ENCODE data around the gene ZNF556.

ZNF556 gene

GRCh38 chr19:2883686-2884439 lies 16.7 kb downstream of the ZNF556 start:
- Histone ChIP-seq H3K27me3 (ENCODE audit: control insufficient read depth, low read length) (no peaks in the 10 kb centered on the region), H3K9me2 (replicated peaks; ENCODE audit: control insufficient read depth, low read length) (no peaks in the 10 kb centered on the region), H3K9me3 (ENCODE audit: control insufficient read depth, insufficient read depth, low read length) (no peaks in the 10 kb centered on the region)

GRCh38 chr19:2885736-2886135 lies 18.6 kb downstream of the ZNF556 start:
- H3K4me1 ChIP-seq (ENCODE audit: control insufficient read depth, low read length), result peaks cover 18% of the 10 kb centered on the region
- H3K4me3 ChIP-seq (ENCODE audit: low read length), result no peak overlapping the region
- no peak overlapping the region for H3K27ac ChIP-seq (ENCODE audit: low read depth, low read length)
- H3K9me3 ChIP-seq (ENCODE audit: control insufficient read depth, insufficient read depth, low read length), result no peaks in the 10 kb centered on the region
- H3K4me2 ChIP-seq (ENCODE audit: low read length), result no peak overlapping the region
- no peaks in the 10 kb centered on the region for H4K20me1 ChIP-seq (ENCODE audit: control insufficient read depth, insufficient read depth, low read depth, low read length)
- TF ChIP-seq EZH2phosphoT487 (IDR thresholded peaks at IDR 0.05; ENCODE audit: borderline replicate concordance, low read length), result no peak
- TF ChIP-seq CTCF (IDR thresholded peaks at IDR 0.05; ENCODE audit: low read depth, low read length, poor library complexity, severe bottlenecking), result no peak
- peaks cover 9% of the 10 kb centered on the region; the same call in 1 of the 2 replicates for H3F3A ChIP-seq (ENCODE audit: control insufficient read depth, insufficient read depth)
- no peaks in the 10 kb centered on the region for H3K9me2 ChIP-seq (replicated peaks; ENCODE audit: control insufficient read depth, low read length)
- no peaks in the 10 kb centered on the region for H3K27me3 ChIP-seq (ENCODE audit: control insufficient read depth, low read length)
- no peaks in the 10 kb centered on the region for H3K79me2 ChIP-seq (ENCODE audit: control insufficient read depth, low read length)
- H3K36me3 ChIP-seq (ENCODE audit: control insufficient read depth, low read length), result no peaks in the 10 kb centered on the region

More at GRCh38 chr19:2883686-2884439, 16.7 kb downstream of the ZNF556 start:
- Histone ChIP-seq H3F3A (ENCODE audit: control insufficient read depth, insufficient read depth) (peaks cover 9% of the 10 kb centered on the region; the same call in 1 of the 2 replicates), H4K20me1 (ENCODE audit: control insufficient read depth, insufficient read depth, low read depth, low read length) (no peaks in the 10 kb centered on the region), H3K27ac (ENCODE audit: low read depth, low read length) (no peak overlapping the region), H3K4me1 (ENCODE audit: control insufficient read depth, low read length) (peaks cover 16% of the 10 kb centered on the region), H3K79me2 (ENCODE audit: control insufficient read depth, low read length) (no peaks in the 10 kb centered on the region), H3K4me2 (ENCODE audit: low read length) (no peak overlapping the region), H3K4me3 (ENCODE audit: low read length) (no peak overlapping the region), H3K36me3 (ENCODE audit: control insufficient read depth, low read length) (no peaks in the 10 kb centered on the region)
- TF ChIP-seq CTCF (IDR thresholded peaks at IDR 0.05; ENCODE audit: low read depth, low read length, poor library complexity, severe bottlenecking) (no peak), EZH2phosphoT487 (IDR thresholded peaks at IDR 0.05; ENCODE audit: borderline replicate concordance, low read length) (no peak)

- no peak for TF ChIP-seq EZH2phosphoT487 (IDR thresholded peaks at IDR 0.05; ENCODE audit: borderline replicate concordance, low read length)
- peak; percentile 67 for TF ChIP-seq CTCF (IDR thresholded peaks at IDR 0.05; ENCODE audit: low read depth, low read length, poor library complexity, severe bottlenecking)
- Histone ChIP-seq H3K4me3 (ENCODE audit: low read length) (peak overlapping the region; percentile 25), H3K79me2 (ENCODE audit: control insufficient read depth, low read length) (no peaks in the 10 kb centered on the region), H3F3A (ENCODE audit: control insufficient read depth, insufficient read depth) (peaks cover 9% of the 10 kb centered on the region; the same call in 1 of the 2 replicates), H3K9me3 (ENCODE audit: control insufficient read depth, insufficient read depth, low read length) (no peaks in the 10 kb centered on the region), H3K36me3 (ENCODE audit: control insufficient read depth, low read length) (no peaks in the 10 kb centered on the region), H3K4me1 (ENCODE audit: control insufficient read depth, low read length) (peaks cover 18% of the 10 kb centered on the region), H3K4me2 (ENCODE audit: low read length) (peak overlapping the region; percentile 47), H3K9me2 (replicated peaks; ENCODE audit: control insufficient read depth, low read length) (no peaks in the 10 kb centered on the region), H3K27ac (ENCODE audit: low read depth, low read length) (peak overlapping the region; percentile 67), H4K20me1 (ENCODE audit: control insufficient read depth, insufficient read depth, low read depth, low read length) (no peaks in the 10 kb centered on the region), H3K27me3 (ENCODE audit: control insufficient read depth, low read length) (no peaks in the 10 kb centered on the region)
These were observed 20.3 kb downstream of the ZNF556 start for GRCh38 chr19:2887391-2887914.
